SJCRH30 (cell line): ENCODE measurements around the gene DYNC1LI1. TPM values are rescaled to one million over a fixed set of nuclear protein-coding genes. Genes with fewer than 3 reads are reported as not detected.

Experiments
- DNase-seq, 2 experiments: peaks; one replicate each; pipeline ENCODE4 v3.0.0-alpha.2; 2015 to 2020
- H3K27ac ChIP-seq: fragments of 250-450 bp; sonication (Bioruptor Pico); 2 replicates; pipeline ENCODE4 v1.5.1; 2020; ENCODE audit warnings: mild to moderate bottlenecking, moderate library complexity
- H3K27me3 ChIP-seq: fragments of 250-450 bp; sonication (Bioruptor Pico); 2 replicates; pipeline ENCODE4 v1.5.1; 2020; ENCODE audit warnings: mild to moderate bottlenecking, moderate library complexity
- H3K36me3 ChIP-seq: fragments of 250-450 bp; sonication (Bioruptor Pico); 2 replicates; pipeline ENCODE4 v1.5.1; 2020; ENCODE audit warnings: mild to moderate bottlenecking, moderate library complexity
- H3K4me1 ChIP-seq: fragments of 250-450 bp; sonication (Bioruptor Pico); 2 replicates; pipeline ENCODE4 v1.5.1; 2020; ENCODE audit warnings: mild to moderate bottlenecking, moderate library complexity
- H3K4me3 ChIP-seq: fragments of 250-450 bp; sonication (Bioruptor Pico); 2 replicates; pipeline ENCODE4 v1.5.1; 2020; ENCODE audit warnings: mild to moderate bottlenecking, moderate library complexity
- H3K9me3 ChIP-seq: fragments of 250-450 bp; sonication (Bioruptor Pico); replicated peaks from 2 replicates; pipeline ENCODE4 v1.5.1; 2020; ENCODE audit warnings: mild to moderate bottlenecking, moderate library complexity
- total RNA-seq: library from RNA; depleted of rRNA; stranded (reverse); fragments of >200 nt; shearing (Covaris generic); gene quantifications from 2 replicates; pipeline ENCODE4 v1.2.3, GENCODE V29; 2014

DYNC1LI1 gene
- total RNA-seq, 1 experiment from 2014 or later, result 25.3 TPM

- Histone ChIP-seq H3K4me3 (no peak overlapping the region), H3K27ac (no peak overlapping the region), H3K27me3 (no peaks in the 10 kb centered on the region), H3K4me1 (no peaks in the 10 kb centered on the region), H3K9me3 (no peaks in the 10 kb centered on the region), H3K36me3 (no peaks in the 10 kb centered on the region)
- DNase-seq, result no peak
Observed at GRCh38 chr3:32498252-32498651, 72.4 kb downstream of the DYNC1LI1 start.

DNA sequence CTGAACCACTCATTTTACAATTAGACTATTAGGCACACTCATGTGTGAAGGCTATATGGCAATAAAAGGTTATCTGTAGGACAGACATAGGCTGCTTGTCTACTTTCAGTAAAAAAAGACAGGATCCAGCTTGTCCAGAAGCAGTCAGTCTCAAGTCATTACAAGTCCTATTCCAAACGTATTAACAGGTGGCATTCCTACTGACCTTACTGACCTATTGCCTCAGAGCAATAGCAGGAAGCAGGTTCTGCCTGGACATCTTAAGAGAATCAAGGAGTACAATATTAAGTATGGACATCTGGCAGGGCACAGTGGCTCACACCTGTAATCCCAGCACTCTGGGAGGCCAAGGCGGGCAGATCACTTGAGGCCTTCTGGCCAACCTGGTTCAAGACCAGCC, 75.0 kb downstream of the DYNC1LI1 start:
- DNase-seq, result no peak
- Histone ChIP-seq H3K4me1 (no peaks in the 10 kb centered on the region), H3K27ac (no peak overlapping the region), H3K4me3 (no peak overlapping the region), H3K27me3 (no peaks in the 10 kb centered on the region), H3K36me3 (no peaks in the 10 kb centered on the region), H3K9me3 (no peaks in the 10 kb centered on the region)

DNA sequence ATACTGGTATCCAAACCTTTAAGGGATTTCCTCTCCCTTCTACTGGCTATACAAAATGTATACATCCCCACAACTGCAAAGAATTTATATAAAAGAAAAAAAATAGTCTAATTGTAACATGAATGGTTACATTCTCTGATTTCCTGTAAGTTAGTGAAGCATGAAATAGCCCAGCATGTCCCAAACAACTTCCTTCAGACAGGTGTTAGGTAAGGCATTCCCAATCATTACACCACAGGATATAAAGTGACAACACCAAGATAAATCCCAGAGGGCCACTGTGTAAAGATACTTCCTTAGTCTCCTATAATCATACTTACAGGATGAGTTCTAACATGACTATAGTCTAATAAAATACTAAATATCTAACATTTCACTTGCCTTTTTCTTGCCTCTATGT, 75.6 kb downstream of the DYNC1LI1 start:
- Histone ChIP-seq H3K4me3 (no peak overlapping the region), H3K27me3 (no peaks in the 10 kb centered on the region), H3K4me1 (no peaks in the 10 kb centered on the region), H3K9me3 (no peaks in the 10 kb centered on the region), H3K36me3 (no peaks in the 10 kb centered on the region), H3K27ac (no peak overlapping the region)
- DNase-seq, result no peak

DNA sequence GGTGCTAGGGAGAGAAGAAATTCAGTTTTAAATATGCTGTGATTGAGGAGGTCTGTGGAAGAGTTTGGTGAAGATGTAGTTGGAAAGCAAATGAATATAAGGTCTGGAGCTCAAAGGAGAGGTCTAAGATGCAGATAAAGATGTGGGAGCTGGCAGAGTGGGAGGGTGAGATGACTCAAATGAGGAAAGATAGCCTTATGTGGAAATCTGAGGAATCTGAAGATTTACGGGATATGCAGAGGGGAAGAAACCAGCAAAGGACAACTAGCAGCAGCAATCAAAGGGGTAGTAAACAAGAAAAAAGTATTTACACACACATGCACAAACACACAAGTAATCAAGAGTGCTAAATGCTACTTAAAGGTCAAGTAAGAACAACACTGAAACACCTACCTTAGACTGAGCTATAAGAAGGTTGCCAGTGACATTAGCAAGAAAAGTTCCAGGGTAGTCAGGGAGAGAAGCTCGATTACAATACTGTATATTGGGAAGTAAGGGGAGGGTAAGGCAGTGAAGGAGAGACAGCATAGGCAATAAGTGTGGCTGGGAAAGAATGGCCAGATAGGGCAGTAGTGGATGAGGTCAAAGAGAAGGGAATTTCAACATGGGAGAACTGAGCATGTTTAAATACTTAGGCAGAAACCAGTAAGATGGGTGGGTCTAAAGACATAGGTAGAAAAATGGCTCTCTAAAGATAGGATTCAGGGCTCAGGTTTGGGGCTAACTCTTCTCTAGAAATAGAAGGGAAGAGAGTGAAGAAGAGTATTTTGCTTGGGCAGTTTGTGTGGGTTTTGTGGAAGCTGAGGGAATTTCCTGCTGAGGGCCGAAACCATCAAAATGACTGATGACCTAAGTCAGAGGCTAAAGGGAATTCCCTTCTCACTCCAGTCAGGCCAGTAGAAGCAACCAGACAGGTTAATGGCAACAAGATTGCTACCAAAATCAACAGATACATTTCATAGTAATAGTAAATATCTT, 76.9 kb downstream of the DYNC1LI1 start:
- no peak overlapping the region for H3K4me3 ChIP-seq
- H3K27ac ChIP-seq, result no peak overlapping the region
- no peaks in the 10 kb centered on the region for H3K27me3 ChIP-seq
- H3K9me3 ChIP-seq, result no peaks in the 10 kb centered on the region
- DNase-seq, result no peak
- no peaks in the 10 kb centered on the region for H3K36me3 ChIP-seq
- H3K4me1 ChIP-seq, result no peaks in the 10 kb centered on the region

GRCh38 chr3:32492684-32493436, 77.8 kb downstream of the DYNC1LI1 start:
- Histone ChIP-seq H3K27ac (no peak overlapping the region), H3K36me3 (no peaks in the 10 kb centered on the region), H3K4me3 (no peak overlapping the region), H3K9me3 (no peaks in the 10 kb centered on the region), H3K27me3 (no peaks in the 10 kb centered on the region), H3K4me1 (no peaks in the 10 kb centered on the region)
- DNase-seq, result no peak

GRCh38 chr3:32488474-32489008, 82.1 kb downstream of the DYNC1LI1 start:
- Histone ChIP-seq H3K27me3 (no peaks in the 10 kb centered on the region), H3K4me3 (no peak overlapping the region), H3K27ac (no peak overlapping the region), H3K36me3 (no peaks in the 10 kb centered on the region), H3K9me3 (no peaks in the 10 kb centered on the region), H3K4me1 (no peaks in the 10 kb centered on the region)
- no peak for DNase-seq

GRCh38 chr3:32487781-32488473, 82.7 kb downstream of the DYNC1LI1 start:
- no peaks in the 10 kb centered on the region for H3K27me3 ChIP-seq
- DNase-seq, result no peak
- no peaks in the 10 kb centered on the region; the same call in 1 of the 2 replicates for H3K36me3 ChIP-seq
- H3K4me1 ChIP-seq, result no peaks in the 10 kb centered on the region
- no peak overlapping the region for H3K4me3 ChIP-seq
- no peaks in the 10 kb centered on the region for H3K9me3 ChIP-seq
- H3K27ac ChIP-seq, result no peak overlapping the region

GRCh38 chr3:32484436-32484835, 86.2 kb downstream of the DYNC1LI1 start:
- Histone ChIP-seq H3K9me3 (no peaks in the 10 kb centered on the region), H3K27me3 (no peaks in the 10 kb centered on the region), H3K27ac (no peak overlapping the region), H3K36me3 (peaks cover 2% of the 10 kb centered on the region; the same call in 1 of the 2 replicates), H3K4me1 (no peaks in the 10 kb centered on the region), H3K4me3 (no peak overlapping the region)
- DNase-seq, result no peak

- no peaks in the 10 kb centered on the region for H3K4me1 ChIP-seq
- peaks cover 2% of the 10 kb centered on the region; the same call in 1 of the 2 replicates for H3K36me3 ChIP-seq
- no peak for DNase-seq
- H3K27ac ChIP-seq, result no peak overlapping the region
- H3K4me3 ChIP-seq, result no peak overlapping the region
- no peaks in the 10 kb centered on the region for H3K9me3 ChIP-seq
- no peaks in the 10 kb centered on the region for H3K27me3 ChIP-seq
Observed at GRCh38 chr3:32483772-32484171, 86.9 kb downstream of the DYNC1LI1 start.

- no peak for DNase-seq
- H3K4me1 ChIP-seq, result no peaks in the 10 kb centered on the region
Observed at GRCh38 chr3:32482693-32483092, 88.0 kb downstream of the DYNC1LI1 start.

GRCh38 chr3:32481791-32482631, 88.6 kb downstream of the DYNC1LI1 start:
- H3K36me3 ChIP-seq, result peaks cover 2% of the 10 kb centered on the region; the same call in 1 of the 2 replicates
- H3K27ac ChIP-seq, result no peak overlapping the region
- H3K4me1 ChIP-seq, result no peaks in the 10 kb centered on the region
- no peaks in the 10 kb centered on the region for H3K27me3 ChIP-seq
- no peak for DNase-seq
- H3K4me3 ChIP-seq, result no peak overlapping the region
- no peaks in the 10 kb centered on the region for H3K9me3 ChIP-seq

More at GRCh38 chr3:32482693-32483092, 88.0 kb downstream of the DYNC1LI1 start:
- Histone ChIP-seq H3K9me3 (no peaks in the 10 kb centered on the region), H3K27ac (no peak overlapping the region), H3K4me3 (no peak overlapping the region), H3K36me3 (peaks cover 2% of the 10 kb centered on the region; the same call in 1 of the 2 replicates), H3K27me3 (no peaks in the 10 kb centered on the region)

GRCh38 chr3:32480604-32481003, 90.1 kb downstream of the DYNC1LI1 start:
- Histone ChIP-seq H3K27ac (no peak overlapping the region), H3K9me3 (no peaks in the 10 kb centered on the region), H3K36me3 (peaks cover 2% of the 10 kb centered on the region; the same call in 1 of the 2 replicates), H3K4me3 (no peak overlapping the region), H3K27me3 (no peaks in the 10 kb centered on the region), H3K4me1 (no peaks in the 10 kb centered on the region)
- DNase-seq, result no peak
